Measurements from ENCODE around the gene DUT.

Gene DUT

DNA sequence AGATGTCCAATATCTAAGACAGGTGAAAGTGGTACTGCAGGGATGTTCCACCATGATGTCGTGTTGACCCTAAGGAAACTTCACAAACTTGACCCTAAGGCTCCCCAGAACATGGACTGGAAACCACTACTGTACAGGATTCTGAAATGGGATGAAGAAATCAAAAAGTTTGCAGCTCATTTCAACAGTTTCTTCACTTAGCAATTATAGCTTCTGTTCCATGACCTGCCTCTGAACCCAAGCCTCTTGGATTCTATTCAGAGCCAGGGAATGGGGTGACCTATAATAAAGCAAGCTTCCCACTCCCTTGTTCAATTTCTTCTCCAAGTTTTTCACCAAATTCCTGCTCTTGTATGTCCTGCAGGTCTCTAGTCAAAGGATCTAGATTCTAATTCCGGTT lies 40.7 kb downstream of the DUT start:
- no peak for DNase-seq

DNA sequence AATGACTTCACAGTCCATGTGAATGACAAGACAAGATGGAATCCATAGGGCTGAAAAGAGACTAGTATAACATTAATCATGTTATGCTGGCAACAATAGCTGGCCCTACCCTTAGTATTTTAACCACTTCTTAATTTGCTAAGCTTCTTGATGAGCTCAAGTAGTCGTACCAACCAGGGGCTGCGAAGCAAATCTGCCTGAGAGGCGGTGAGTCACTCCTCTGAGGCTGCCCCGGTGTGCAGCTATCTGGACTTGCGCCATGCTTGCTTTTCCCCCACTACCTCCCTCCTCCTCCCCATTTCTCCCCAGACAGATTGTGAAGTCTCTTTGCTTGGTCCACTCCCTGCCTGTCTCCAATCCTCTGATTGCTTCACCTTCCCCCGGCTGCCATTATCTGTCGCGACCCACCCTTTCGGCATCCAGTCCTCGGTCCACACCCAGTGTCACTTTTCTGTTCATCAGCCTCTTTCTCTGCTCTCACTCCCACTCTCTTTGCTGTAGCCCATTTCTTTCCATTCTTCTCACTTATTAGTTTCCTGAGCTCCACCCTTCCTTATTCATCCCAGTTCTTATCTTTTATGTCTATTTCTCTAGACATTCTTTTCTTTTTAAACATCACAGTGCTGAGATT lies 42.7 kb downstream of the DUT start:
- DNase-seq, result no peak

DNA sequence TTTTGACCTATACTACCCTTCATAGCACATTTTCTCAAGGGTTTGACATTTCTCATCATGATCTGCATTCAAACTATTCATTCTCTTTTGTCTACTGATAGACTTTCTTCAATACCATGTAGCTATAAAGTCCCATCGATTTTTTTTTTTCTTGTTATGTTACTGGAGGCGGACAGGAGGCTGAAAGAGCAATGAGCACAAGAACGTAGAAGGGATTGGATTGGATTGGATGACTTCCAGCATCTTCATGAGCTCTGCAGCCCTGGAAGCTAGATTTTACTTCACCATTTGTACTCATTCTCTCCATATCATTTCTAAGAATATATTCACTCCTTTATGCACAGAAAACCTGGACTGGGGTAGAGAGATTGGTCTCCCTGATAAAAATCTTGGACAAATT lies 43.2 kb downstream of the DUT start:
- no peak for DNase-seq

DNA sequence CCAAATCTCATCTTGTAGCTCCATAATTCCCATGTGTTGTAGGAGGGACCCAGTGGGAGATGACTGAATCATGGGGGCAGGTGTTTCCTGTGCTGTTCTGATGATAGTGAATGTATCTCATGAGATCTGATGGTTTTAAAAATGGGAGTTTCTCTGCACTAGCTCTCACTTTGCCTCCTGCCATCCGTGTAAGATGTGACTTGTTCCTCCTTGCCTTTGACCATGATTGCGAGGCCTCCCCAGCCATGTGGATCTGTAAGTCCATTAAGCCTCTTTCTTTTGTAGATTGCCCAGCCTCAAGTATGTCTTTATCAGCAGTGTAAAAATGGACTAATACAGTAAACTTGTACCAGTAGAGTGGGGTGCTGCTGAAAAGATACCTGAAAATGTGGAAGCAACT lies 44.5 kb downstream of the DUT start:
- DNase-seq, result no peak

DNA sequence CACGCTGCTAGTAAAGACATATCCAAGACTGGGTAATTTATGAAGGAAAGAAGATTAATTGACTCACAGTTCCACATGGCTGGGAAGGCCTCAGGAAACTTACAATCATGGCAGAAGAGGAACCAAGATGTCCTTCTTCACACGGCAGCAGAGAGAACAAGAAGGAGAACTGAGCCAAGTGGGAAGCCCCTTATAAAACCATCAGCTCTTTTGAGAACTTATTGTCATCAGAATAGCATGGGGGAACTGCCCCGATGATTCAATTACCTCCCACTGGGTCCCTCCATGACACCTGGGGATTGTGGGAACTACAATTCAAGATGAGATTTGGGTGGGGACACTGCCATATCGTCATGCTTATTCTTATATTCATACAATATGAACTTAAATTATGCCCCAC lies 49.0 kb downstream of the DUT start:
- no peak for DNase-seq

DNA sequence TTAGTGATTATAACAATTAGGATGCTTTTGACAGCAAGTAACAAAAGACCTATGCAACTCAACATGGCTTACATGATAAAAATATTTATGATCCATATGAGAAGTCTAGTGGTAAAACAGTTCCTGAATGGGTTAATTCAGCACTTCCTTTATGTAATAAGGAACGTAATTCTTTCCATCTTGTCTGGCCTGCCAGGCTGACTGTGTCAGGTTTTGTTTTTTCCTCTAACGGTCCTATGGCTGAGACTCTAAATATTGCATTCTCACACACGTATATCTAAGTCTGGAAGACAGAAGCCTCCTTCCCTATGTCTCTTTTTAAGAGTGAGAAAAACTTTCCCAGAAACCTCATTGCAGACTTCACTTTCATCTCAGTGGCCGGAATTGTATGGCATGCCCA lies 50.6 kb downstream of the DUT start:
- DNase-seq, result no peak

DNA sequence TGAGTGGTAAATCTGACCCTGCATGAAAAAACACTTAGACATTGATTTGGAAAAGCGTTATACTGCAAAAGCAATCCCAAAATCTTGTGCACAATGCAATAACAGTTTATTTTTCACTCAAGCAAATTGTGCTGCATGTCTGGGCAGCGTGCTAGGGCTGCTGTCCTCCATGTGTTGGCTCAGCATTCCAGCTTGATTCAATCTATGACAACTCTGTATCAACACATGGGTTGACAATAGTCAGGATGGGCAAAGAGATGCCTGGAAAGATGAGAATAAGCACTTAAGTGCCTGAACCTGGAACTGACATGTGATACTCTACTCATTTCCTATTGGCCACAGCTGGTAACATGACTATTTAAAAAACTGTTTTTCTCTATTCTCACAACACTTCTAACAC lies 51.8 kb downstream of the DUT start:
- no peak for DNase-seq

DNA sequence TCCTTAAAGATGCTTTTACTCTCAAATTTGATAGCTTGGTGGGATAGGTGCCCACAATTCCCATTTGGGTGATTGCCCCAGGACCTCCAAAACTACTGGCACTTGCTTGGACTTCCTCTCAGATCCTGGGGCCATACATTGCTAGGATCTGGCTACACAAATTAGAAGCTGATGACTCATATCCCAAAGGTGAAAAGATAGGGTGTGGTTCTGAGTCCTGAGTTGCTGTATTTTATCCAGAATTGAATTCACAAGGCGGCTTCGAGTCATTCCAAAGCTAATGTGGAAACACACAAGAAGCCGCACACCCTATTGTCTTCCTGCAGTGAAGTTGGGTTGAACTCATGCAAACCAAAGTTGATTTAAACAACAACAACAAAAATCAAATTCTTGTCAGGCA lies 53.4 kb downstream of the DUT start:
- DNase-seq, result no peak

DNA sequence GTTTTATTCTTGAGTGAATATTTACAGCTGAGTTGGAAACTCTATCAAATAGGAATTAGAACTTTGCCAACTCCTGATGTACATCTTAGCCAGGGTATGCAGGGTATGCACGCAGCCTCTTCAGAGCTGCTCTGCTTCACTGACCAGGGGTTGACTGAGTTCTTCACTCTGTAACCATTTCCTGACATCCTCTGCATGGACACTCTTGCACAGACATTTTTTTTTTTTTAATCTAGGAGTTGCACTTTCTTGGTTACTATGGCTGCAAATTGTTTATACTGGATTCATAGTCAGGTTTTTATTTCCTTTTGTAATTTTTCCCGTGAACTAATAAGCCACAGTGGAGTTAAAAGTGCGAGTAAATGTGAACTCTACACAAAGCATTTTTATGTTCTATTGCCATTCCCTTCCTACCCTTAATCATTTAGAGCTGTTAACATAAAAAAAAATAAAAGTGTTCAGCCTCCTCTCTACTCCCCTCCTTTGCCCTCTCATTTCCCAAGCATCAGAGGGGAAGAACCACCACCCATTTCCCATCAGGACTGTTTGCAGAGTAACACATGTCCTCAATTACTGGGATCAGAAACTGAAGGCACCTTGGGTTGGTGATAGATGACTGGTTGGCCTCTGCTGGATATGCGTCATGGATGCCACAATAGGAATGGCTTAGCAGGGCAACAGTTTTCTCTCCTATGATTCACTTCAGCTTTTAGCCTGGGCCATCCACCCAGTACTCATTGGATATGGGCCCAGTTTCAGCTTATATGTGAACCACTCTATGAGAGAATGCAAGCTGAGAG lies 54.0 kb downstream of the DUT start:
- no peak for DNase-seq

DNA sequence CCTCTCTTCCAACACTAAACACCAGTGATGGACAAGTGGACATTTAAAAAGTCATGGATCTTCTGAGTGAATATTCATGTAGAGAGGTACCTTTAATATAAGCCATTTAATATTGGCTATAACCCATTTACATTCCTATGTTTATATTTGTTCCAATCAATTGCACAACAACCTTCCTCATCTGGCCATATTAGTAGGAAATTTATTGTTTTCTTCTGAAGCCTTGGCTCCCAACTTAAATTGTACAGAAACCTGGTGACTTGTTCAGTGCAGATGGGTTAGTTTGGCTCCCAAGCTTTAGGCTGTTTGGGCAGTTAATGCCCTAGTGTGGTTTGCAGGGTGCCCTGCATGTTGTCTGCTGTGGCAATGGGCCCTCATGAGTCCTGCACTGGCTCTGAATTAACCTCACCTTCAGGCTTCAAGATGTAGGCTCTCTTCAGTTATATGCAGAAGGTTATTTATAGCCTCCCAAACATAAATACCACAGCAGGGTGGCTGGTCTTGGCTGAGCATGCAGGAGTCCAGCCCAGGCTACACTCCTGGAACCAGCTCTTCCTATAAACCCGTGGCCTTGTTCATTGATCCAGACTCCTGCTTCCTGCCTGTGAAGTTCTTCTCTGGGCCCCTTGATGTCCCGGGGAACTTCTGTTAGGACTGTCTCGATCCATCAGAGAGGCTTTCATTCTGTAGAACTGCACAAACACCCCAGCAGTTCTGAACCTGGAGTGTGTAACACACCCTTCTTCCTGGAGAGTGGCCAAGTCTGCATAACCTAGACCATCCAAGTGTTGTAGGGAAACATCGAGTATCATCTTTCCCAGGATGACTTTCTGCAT lies 57.0 kb downstream of the DUT start:
- DNase-seq, result no peak

DNA sequence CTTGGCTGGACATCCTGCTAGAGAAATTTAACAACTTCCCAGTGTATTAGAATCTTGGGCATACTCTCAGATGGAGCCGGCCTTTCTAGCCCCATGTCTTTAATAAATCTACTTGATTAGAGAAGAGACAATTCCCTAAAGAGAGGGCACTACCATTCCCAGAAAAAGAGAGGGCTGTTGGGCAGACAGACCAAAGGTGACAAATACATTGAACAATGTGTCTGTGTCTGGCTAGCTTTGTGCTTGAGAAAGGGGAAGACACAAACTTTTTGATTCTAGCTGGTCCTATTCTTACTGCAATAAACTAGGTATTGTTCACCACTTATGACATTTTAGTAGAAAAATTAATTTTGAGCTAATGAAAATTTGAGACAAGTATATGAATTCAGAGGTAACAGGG lies 57.7 kb downstream of the DUT start:
- no peak for DNase-seq

DNA sequence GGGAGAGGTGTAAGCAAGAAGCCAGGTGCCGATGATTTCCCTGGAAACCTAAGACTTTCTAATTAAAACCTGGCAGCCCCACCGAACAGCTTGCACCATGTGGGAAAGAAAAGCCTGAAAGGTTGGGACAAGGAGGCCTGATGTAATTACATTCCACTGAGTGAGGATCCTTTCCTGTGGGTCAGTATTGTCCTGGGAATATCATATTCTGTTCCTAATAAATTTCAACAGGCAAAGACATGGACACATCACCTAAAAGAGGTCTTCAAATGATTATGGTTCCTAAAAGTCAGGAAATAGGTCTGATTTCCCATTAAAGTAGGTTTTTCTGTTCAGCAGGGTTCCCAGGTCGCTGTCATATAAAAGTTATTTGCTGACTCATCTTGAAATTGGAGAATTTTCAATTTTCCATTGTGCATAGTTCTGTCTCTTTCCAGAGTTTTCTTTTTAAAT lies 58.5 kb downstream of the DUT start:
- no peak for DNase-seq

DNA sequence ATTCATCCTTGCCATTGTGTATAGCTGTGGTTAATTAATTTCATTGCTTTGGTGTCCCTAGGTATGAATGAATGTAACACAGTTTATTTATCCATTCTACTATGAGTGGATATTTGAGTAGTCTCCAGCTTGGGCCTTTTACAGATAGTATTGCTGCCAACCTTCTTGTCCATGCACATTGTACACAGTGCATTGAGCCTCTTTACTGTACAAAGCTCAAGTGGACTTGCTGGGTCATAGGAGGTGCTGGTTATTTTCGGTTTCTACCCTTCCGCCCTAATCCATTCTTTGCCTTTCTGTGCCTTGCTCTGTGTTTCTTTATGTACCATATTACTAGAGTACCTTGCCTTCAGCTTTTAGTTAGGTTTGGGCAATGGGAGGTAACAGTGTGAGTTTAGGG lies 60.7 kb downstream of the DUT start:
- DNase-seq, result no peak

DNA sequence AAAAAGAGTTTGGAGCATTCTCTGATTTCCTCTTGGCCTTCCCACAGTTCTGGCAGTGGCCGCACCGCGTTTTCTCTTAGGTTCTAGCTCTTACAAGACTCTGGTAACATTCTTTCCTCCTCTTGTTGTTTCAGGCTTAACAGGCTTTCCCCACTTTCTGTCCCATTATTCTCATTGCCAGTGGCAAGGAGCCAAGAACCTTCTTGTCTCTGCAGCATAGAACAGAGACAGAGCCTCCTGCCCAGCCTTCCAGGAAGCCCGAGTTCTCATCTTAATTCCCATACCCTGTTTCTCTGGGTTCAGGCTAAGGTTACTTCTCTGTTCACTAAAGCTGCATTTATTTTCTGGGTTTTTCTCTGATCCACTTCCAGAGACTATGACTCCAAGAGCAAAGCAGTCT lies 61.1 kb downstream of the DUT start:
- DNase-seq, result no peak
